Activated naive CD8-positive, alpha-beta T cell treated with anti-CD3 and anti-CD28 coated beads, Interleukin-2, amount 50 U/mL, for 24 hours (primary cell): Measurements from ENCODE around the gene CNKSR2.

Source experiments
- ATAC-seq: fragments of 150-1000 bp; cut with Tn5 transposase; one replicate; pipeline ENCODE4 v1.10.0; 2021
- DNase-seq: peaks from one replicate; pipeline ENCODE4 v3.0.0; 2021
- H3K27ac Mint-ChIP-seq: one replicate; pipeline ENCODE4 v1.8.0; 2021; ENCODE audit warnings: mild to moderate bottlenecking, mixed read lengths
- H3K27me3 Mint-ChIP-seq: one replicate; pipeline ENCODE4 v1.8.0; 2021; ENCODE audit warnings: mixed read lengths
- H3K36me3 Mint-ChIP-seq: one replicate; pipeline ENCODE4 v1.8.0; 2021; ENCODE audit warnings: low read depth, mixed read lengths
- H3K4me1 Mint-ChIP-seq: one replicate; pipeline ENCODE4 v1.8.0; 2021; ENCODE audit warnings: mixed read lengths
- H3K4me3 Mint-ChIP-seq: one replicate; pipeline ENCODE4 v1.8.0; 2021; ENCODE audit warnings: mild to moderate bottlenecking, moderate library complexity, mixed read lengths
- H3K9me3 Mint-ChIP-seq: one replicate; pipeline ENCODE4 v1.8.0; 2021; ENCODE audit warnings: mixed read lengths

The CNKSR2 gene

DNA sequence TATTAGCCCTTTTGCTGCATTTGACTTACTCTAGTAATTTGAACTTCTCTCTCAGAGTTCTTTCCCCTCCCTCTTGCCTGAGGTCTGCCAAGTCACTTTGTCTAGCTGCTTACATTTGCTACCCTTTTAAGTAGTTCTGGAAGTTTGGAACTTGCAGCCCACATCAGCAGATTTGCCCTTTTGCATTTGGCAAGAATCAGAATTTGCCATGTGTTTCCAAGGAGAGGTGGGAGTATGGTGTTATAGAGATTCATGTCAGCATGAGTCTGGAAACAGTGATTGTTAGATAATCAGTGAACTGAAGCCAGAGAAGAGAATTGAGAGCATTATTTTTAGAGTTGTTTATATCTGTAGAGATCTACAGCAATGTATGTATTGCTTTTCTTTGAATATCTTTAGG, 231.8 kb downstream of the CNKSR2 start:
- H3K4me3 Mint-ChIP-seq, result no peak overlapping the region
- H3K9me3 Mint-ChIP-seq, result no peaks in the 10 kb centered on the region
- no peak for ATAC-seq
- no peaks in the 10 kb centered on the region for H3K27me3 Mint-ChIP-seq
- peaks cover 7% of the 10 kb centered on the region for H3K36me3 Mint-ChIP-seq
- H3K4me1 Mint-ChIP-seq, result no peaks in the 10 kb centered on the region
- DNase-seq, result no peak
- no peak overlapping the region for H3K27ac Mint-ChIP-seq

- no peak overlapping the region for H3K4me3 Mint-ChIP-seq
- no peak overlapping the region for H3K27ac Mint-ChIP-seq
- no peaks in the 10 kb centered on the region for H3K9me3 Mint-ChIP-seq
- peaks cover 7% of the 10 kb centered on the region for H3K36me3 Mint-ChIP-seq
- no peak for DNase-seq
- ATAC-seq, result no peak
- H3K4me1 Mint-ChIP-seq, result no peaks in the 10 kb centered on the region
- no peaks in the 10 kb centered on the region for H3K27me3 Mint-ChIP-seq
These were observed 235.9 kb downstream of the CNKSR2 start for GRCh38 chrX:21610168-21610567.

DNA sequence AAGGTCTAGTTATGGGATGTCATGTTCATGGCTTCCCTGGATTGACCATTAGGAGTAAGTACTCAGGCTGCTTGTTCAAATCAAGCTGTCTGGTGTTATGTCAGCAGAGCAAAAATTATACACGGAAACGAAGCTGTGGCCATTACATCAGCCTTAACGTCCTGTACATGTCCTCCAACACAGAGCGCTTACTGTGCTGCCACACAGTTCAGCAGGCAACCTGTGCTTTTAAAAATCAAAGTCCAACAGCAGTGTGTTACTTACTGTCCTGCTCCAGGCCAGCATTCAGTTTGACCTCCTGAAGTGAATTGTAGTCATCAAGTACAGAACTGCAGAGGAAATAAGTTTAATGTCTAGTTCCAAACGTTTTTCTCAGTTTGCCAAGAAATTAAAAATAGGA, 237.9 kb downstream of the CNKSR2 start:
- Mint-ChIP-seq H3K4me1 (no peaks in the 10 kb centered on the region), H3K4me3 (no peak overlapping the region), H3K27ac (no peak overlapping the region), H3K27me3 (no peaks in the 10 kb centered on the region), H3K9me3 (no peaks in the 10 kb centered on the region), H3K36me3 (peaks cover 3% of the 10 kb centered on the region)
- DNase-seq (no peak), ATAC-seq (no peak)

- no peak overlapping the region for H3K4me3 Mint-ChIP-seq
- H3K9me3 Mint-ChIP-seq, result no peaks in the 10 kb centered on the region
- no peak for DNase-seq
- no peaks in the 10 kb centered on the region for H3K27me3 Mint-ChIP-seq
- ATAC-seq, result no peak
- no peak overlapping the region for H3K27ac Mint-ChIP-seq
- peaks cover 2% of the 10 kb centered on the region for H3K4me1 Mint-ChIP-seq
- H3K36me3 Mint-ChIP-seq, result no peaks in the 10 kb centered on the region
These were observed 242.2 kb downstream of the CNKSR2 start for GRCh38 chrX:21616386-21616785.

GRCh38 chrX:21620234-21620633, 246.0 kb downstream of the CNKSR2 start:
- H3K9me3 Mint-ChIP-seq, result no peaks in the 10 kb centered on the region
- no peaks in the 10 kb centered on the region for H3K36me3 Mint-ChIP-seq
- no peak overlapping the region for H3K27ac Mint-ChIP-seq
- DNase-seq (no peak), ATAC-seq (no peak)
- H3K4me3 Mint-ChIP-seq, result no peak overlapping the region
- peaks cover 2% of the 10 kb centered on the region for H3K4me1 Mint-ChIP-seq
- H3K27me3 Mint-ChIP-seq, result no peaks in the 10 kb centered on the region

- Mint-ChIP-seq H3K4me3 (no peak overlapping the region), H3K9me3 (no peaks in the 10 kb centered on the region), H3K36me3 (peaks cover 14% of the 10 kb centered on the region), H3K4me1 (peaks cover 2% of the 10 kb centered on the region), H3K27me3 (no peaks in the 10 kb centered on the region), H3K27ac (no peak overlapping the region)
- no peak for DNase-seq
- no peak for ATAC-seq
These were observed 249.7 kb downstream of the CNKSR2 start for GRCh38 chrX:21623778-21624501.

GRCh38 chrX:21632027-21632426, 257.8 kb downstream of the CNKSR2 start:
- Mint-ChIP-seq H3K27me3 (no peaks in the 10 kb centered on the region), H3K27ac (no peak overlapping the region), H3K9me3 (no peaks in the 10 kb centered on the region), H3K4me1 (no peaks in the 10 kb centered on the region), H3K4me3 (no peak overlapping the region), H3K36me3 (peaks cover 13% of the 10 kb centered on the region)
- ATAC-seq (no peak), DNase-seq (no peak)

DNA sequence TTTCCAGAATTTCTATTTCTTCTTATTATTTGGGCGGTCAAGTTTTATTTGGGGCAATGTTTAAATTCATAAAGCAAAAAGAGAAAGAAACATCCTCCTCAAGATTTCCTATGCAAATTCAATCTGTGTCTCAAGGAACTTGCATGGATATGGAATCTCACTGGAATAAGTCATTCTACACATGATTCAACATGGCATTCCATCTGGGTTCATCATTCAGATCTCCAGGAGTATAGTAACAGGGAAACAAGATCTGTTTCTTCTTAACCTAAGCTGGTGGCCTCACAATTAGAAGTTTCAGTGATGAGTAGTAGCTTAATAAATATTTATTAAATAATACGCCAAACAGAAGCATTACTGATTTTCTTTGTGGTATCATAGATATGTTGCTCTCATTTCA, 264.1 kb downstream of the CNKSR2 start:
- DNase-seq, result no peak
- ATAC-seq, result no peak
- Mint-ChIP-seq H3K4me1 (no peaks in the 10 kb centered on the region), H3K4me3 (no peak overlapping the region), H3K27me3 (no peaks in the 10 kb centered on the region), H3K9me3 (no peaks in the 10 kb centered on the region), H3K36me3 (no peaks in the 10 kb centered on the region), H3K27ac (no peak overlapping the region)

GRCh38 chrX:21639775-21640174, 265.6 kb downstream of the CNKSR2 start:
- H3K27me3 Mint-ChIP-seq, result no peaks in the 10 kb centered on the region
- H3K4me1 Mint-ChIP-seq, result no peaks in the 10 kb centered on the region
- ATAC-seq (no peak), DNase-seq (no peak)
- no peak overlapping the region for H3K27ac Mint-ChIP-seq
- no peaks in the 10 kb centered on the region for H3K36me3 Mint-ChIP-seq
- no peaks in the 10 kb centered on the region for H3K9me3 Mint-ChIP-seq
- H3K4me3 Mint-ChIP-seq, result no peak overlapping the region

DNA sequence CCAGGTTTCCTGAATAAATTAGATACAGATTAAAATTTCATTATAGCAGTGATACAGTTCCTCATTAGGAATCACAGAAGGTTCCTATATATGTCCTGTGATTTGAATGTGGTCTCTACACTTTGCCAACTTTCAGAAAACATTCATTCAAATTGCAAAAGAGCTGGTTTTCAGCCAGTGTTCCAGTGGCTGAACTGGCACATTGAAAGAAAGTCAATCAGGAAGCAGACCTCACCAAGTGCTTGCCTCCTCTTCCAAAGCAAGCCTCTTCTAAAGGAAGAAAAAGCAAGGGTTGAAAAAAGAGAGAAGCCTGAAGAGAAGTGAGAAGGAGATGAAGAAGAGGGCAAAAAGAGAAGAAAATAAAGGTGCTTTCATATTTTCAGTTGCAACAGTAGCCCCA, 271.2 kb downstream of the CNKSR2 start:
- H3K27me3 Mint-ChIP-seq, result no peaks in the 10 kb centered on the region

GRCh38 chrX:21645886-21646285, 271.7 kb downstream of the CNKSR2 start:
- peaks cover 4% of the 10 kb centered on the region for H3K36me3 Mint-ChIP-seq
- no peak overlapping the region for H3K4me3 Mint-ChIP-seq
- H3K27me3 Mint-ChIP-seq, result no peaks in the 10 kb centered on the region
- no peaks in the 10 kb centered on the region for H3K9me3 Mint-ChIP-seq
- no peak for ATAC-seq
- no peaks in the 10 kb centered on the region for H3K4me1 Mint-ChIP-seq
- H3K27ac Mint-ChIP-seq, result no peak overlapping the region
- no peak for DNase-seq

More for the DNA sequence above, 271.2 kb downstream of the CNKSR2 start:
- no peak for ATAC-seq
- peaks cover 4% of the 10 kb centered on the region for H3K36me3 Mint-ChIP-seq
- H3K4me3 Mint-ChIP-seq, result no peak overlapping the region
- no peaks in the 10 kb centered on the region for H3K9me3 Mint-ChIP-seq
- no peak for DNase-seq
- no peak overlapping the region for H3K27ac Mint-ChIP-seq
- no peaks in the 10 kb centered on the region for H3K4me1 Mint-ChIP-seq

- Mint-ChIP-seq H3K27me3 (peaks cover 10% of the 10 kb centered on the region), H3K4me3 (no peak overlapping the region), H3K36me3 (peaks cover 3% of the 10 kb centered on the region), H3K4me1 (peaks cover 4% of the 10 kb centered on the region), H3K27ac (no peak overlapping the region), H3K9me3 (no peaks in the 10 kb centered on the region)
- no peak for ATAC-seq
- no peak for DNase-seq
These were observed 281.8 kb downstream of the CNKSR2 start for GRCh38 chrX:21655901-21656586.

- H3K9me3 Mint-ChIP-seq, result no peaks in the 10 kb centered on the region
- H3K27ac Mint-ChIP-seq, result no peak overlapping the region
- ATAC-seq, result no peak
- peaks cover 4% of the 10 kb centered on the region for H3K4me1 Mint-ChIP-seq
- no peak overlapping the region for H3K4me3 Mint-ChIP-seq
- peaks cover 10% of the 10 kb centered on the region for H3K27me3 Mint-ChIP-seq
- no peak for DNase-seq
- no peaks in the 10 kb centered on the region for H3K36me3 Mint-ChIP-seq
These were observed 282.5 kb downstream of the CNKSR2 start for GRCh38 chrX:21656587-21657317.

DNA sequence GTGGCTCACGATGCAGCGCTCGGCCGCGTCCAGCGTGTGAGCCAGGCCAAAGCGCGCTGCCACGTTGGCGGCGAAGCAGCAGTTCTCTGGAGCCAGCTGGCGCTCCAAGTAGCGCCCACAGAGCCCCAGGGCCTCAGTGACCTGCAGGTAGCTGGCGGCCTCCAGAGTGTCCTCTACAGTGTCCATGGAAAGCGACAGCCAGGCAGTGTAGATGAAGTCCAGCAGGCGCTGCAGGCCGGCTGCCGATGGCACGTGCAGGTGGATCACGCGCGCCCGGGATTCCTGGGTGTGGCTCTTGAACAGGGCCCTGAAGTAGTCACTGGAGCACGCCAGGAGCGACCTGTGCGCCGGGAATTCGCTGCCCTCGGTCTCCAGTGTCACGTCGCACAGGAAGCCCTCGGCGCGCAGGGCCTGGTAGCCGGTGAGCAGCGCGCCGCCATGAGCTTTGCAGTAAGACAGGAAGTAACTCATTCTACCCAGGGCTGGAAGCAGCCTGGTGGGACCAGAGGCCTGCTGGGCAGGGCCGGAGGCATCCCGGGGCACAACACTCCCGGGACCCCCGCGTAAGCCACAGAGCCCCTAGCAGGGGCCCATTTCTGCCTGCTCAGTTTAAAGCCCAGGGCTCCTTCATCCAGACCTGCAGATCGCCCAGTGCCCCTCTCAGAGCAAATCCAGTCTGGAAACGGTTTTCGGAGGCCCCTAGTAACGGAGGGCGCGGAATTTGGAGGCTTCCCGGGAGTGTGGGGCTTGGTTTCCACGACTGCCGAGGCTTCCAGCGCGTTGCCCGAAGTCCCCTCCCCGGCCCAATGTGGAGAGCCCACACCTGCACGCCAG, 283.3 kb downstream of the CNKSR2 start:
- Mint-ChIP-seq H3K9me3 (no peaks in the 10 kb centered on the region), H3K4me1 (peaks cover 4% of the 10 kb centered on the region), H3K27ac (no peak overlapping the region), H3K4me3 (no peak overlapping the region), H3K27me3 (peaks cover 12% of the 10 kb centered on the region), H3K36me3 (no peaks in the 10 kb centered on the region)
- no peak for DNase-seq
- ATAC-seq, result no peak
